H1 (cell line): ENCODE results near the gene SCG3. TPM values are rescaled to one million over a fixed set of nuclear protein-coding genes. Genes with fewer than 3 reads are reported as not detected.

Experiments
- CTCF ChIA-PET: fragments of 300-600 bp; sonication (Branson Sonifier 250); formaldehyde crosslinking; loops from one replicate; lab custom pipeline; 2021; ENCODE audit not compliant: partially characterized antibody; lab: Charles Lee
- POLR2A ChIA-PET: fragments of 300-600 bp; sonication (Branson Sonifier 250); formaldehyde crosslinking; loops from one replicate; lab custom pipeline; 2021; ENCODE audit warnings: inconsistent platforms; ENCODE audit not compliant: partially characterized antibody; lab: Charles Lee
- DNase-seq, 2 experiments: peaks; one replicate each; pipeline versions ENCODE4 v3.0.0 to v3.0.0-alpha.2; 2010 to 2022; ENCODE audit warnings: low spot score in 2 of 2, low read depth in 1 of 2, mixed read lengths in 1 of 2
- FAIRE-seq: peaks from 2 replicates; lab custom pipeline; 2011; peaks lifted over from hg19 to GRCh38; lab: Jason Lieb, UNC
- H2AFZ ChIP-seq: 2 replicates; pipeline ENCODE4 v1.8.1; 2012; ENCODE audit warnings: low read length, inconsistent platforms
- H2AK5ac ChIP-seq: 2 replicates; pipeline ENCODE4 v1.6.1; 2013; ENCODE audit warnings: low read depth, low read length
- H2BK120ac ChIP-seq: replicated peaks from 2 replicates; pipeline ENCODE3; 2013; ENCODE audit warnings: low read depth, low read length, inconsistent platforms
- H2BK12ac ChIP-seq: 2 replicates; pipeline ENCODE4 v1.6.1; 2013; ENCODE audit warnings: low read depth, low read length
- H2BK15ac ChIP-seq: 2 replicates; pipeline ENCODE4 v1.6.1; 2013; ENCODE audit warnings: low read length
- H2BK20ac ChIP-seq: 2 replicates; pipeline ENCODE4 v1.6.1; 2013; ENCODE audit warnings: low read length
- H2BK5ac ChIP-seq: 2 replicates; pipeline ENCODE4 v1.6.1; 2013; ENCODE audit warnings: low read depth, low read length
- H3K14ac ChIP-seq: 2 replicates; pipeline ENCODE4 v1.6.1; 2013; ENCODE audit warnings: inconsistent platforms; ENCODE audit not compliant: insufficient read length
- H3K18ac ChIP-seq: 2 replicates; pipeline ENCODE4 v1.6.1; 2013; ENCODE audit warnings: low read length; ENCODE audit errors: extremely low read depth
- H3K23ac ChIP-seq: 2 replicates; pipeline ENCODE4 v1.6.1; 2013; ENCODE audit warnings: inconsistent platforms; ENCODE audit not compliant: insufficient read length
- H3K23me2 ChIP-seq: 2 replicates; pipeline ENCODE4 v1.6.1; 2013; ENCODE audit warnings: low read depth, low read length
- H3K27ac ChIP-seq: 2 replicates; pipeline ENCODE4 v1.6.1; 2011; ENCODE audit warnings: low read depth, low read length, inconsistent platforms
- H3K27me3 ChIP-seq, 4 experiments: replicated peaks in 1 of 4; 1 replicate in 1 of 4; 2 replicates in 3 of 4; pipeline versions ENCODE4 v1.6.1 to v1.8.1; 2011 to 2013; ENCODE audit warnings: low read length in 3 of 4, mild to moderate bottlenecking in 3 of 4, inconsistent platforms in 2 of 4, mixed read lengths in 2 of 4, moderate library complexity in 1 of 4; ENCODE audit not compliant: control insufficient read depth in 3 of 4, insufficient read depth in 3 of 4; ENCODE audit errors: extremely low read depth in 1 of 4
- H3K36me3 ChIP-seq, 4 experiments: 2 replicates each; pipeline versions ENCODE4 v1.6.1 to v1.8.1; 2011 to 2013; ENCODE audit warnings: mild to moderate bottlenecking in 4 of 4, low read length in 3 of 4, moderate library complexity in 2 of 4, control low read depth in 1 of 4, inconsistent platforms in 1 of 4; ENCODE audit not compliant: insufficient read depth in 4 of 4, control insufficient read depth in 2 of 4
- H3K4ac ChIP-seq: replicated peaks from 2 replicates; pipeline ENCODE3; 2013; ENCODE audit warnings: low read length, low read depth, mixed read lengths, inconsistent platforms; ENCODE audit not compliant: insufficient read length
- H3K4me1 ChIP-seq, 4 experiments: replicated peaks in 1 of 4; 1 replicate in 1 of 4; 2 replicates in 3 of 4; pipeline versions ENCODE4 v1.6.1 to v1.8.1; 2011 to 2013; ENCODE audit warnings: low read length in 3 of 4, inconsistent platforms in 2 of 4, mixed read lengths in 1 of 4; ENCODE audit not compliant: insufficient read depth in 4 of 4, control insufficient read depth in 3 of 4
- H3K4me2 ChIP-seq, 2 experiments: 2 replicates each; pipeline versions ENCODE4 v1.6.1 to v1.8.1; 2011 to 2013; ENCODE audit warnings: low read depth in 2 of 2, low read length in 2 of 2, control low read depth in 1 of 2, inconsistent platforms in 1 of 2, mild to moderate bottlenecking in 1 of 2; ENCODE audit not compliant: insufficient read depth in 1 of 2
- H3K4me3 ChIP-seq, 4 experiments: fragments of 200-600, 300-600 bp in 1 of 4; sonication (generic), shearing (Covaris generic), sonication (Bioruptor Twin) in 1 of 4; 2 replicates each; pipeline versions ENCODE4 v1.5.1 to v1.8.1; 2011 to 2016; ENCODE audit warnings: low read length in 4 of 4, low read depth in 3 of 4, control low read depth in 2 of 4, inconsistent platforms in 2 of 4, mild to moderate bottlenecking in 2 of 4, mixed read lengths in 1 of 4, moderate library complexity in 1 of 4; ENCODE audit not compliant: insufficient read depth in 2 of 4; ENCODE audit errors: extremely low read depth in 1 of 4
- H3K56ac ChIP-seq: replicated peaks from 2 replicates; pipeline ENCODE3; 2013; ENCODE audit warnings: low read depth, mild to moderate bottlenecking, mixed read lengths, low read length, inconsistent platforms; ENCODE audit not compliant: insufficient read length
- H3K79me1 ChIP-seq: 2 replicates; pipeline ENCODE4 v1.6.1; 2013; ENCODE audit warnings: low read depth, low read length, control low read depth
- H3K79me2 ChIP-seq, 2 experiments: 2 replicates each; pipeline versions ENCODE4 v1.6.1 to v1.8.1; 2012 to 2013; ENCODE audit warnings: low read length in 2 of 2, mild to moderate bottlenecking in 2 of 2, inconsistent platforms in 1 of 2; ENCODE audit not compliant: insufficient read depth in 2 of 2, control insufficient read depth in 1 of 2
- H3K9ac ChIP-seq, 4 experiments: replicated peaks in 1 of 4; 1 replicate in 1 of 4; 2 replicates in 3 of 4; pipeline versions ENCODE4 v1.6.1 to v1.8.1; 2011 to 2013; ENCODE audit warnings: low read depth in 3 of 4, low read length in 3 of 4, control low read depth in 2 of 4, mild to moderate bottlenecking in 2 of 4, moderate library complexity in 2 of 4, inconsistent platforms in 1 of 4; ENCODE audit errors: extremely low read depth in 1 of 4
- H3K9me3 ChIP-seq, 2 experiments: 2 replicates each; pipeline versions ENCODE4 v1.6.1 to v1.8.1; 2012 to 2013; ENCODE audit warnings: mild to moderate bottlenecking in 2 of 2, moderate library complexity in 2 of 2, control low read depth in 1 of 2, inconsistent platforms in 1 of 2, low read depth in 1 of 2, low read length in 1 of 2, mixed read lengths in 1 of 2; ENCODE audit not compliant: insufficient read depth in 2 of 2
- H4K20me1 ChIP-seq, 2 experiments: replicated peaks in 1 of 2; 2 replicates each; pipeline versions ENCODE3 to v1.8.1; 2011 to 2013; ENCODE audit warnings: inconsistent platforms in 2 of 2, low read length in 2 of 2, mild to moderate bottlenecking in 1 of 2; ENCODE audit not compliant: insufficient read depth in 2 of 2, control insufficient read depth in 1 of 2
- H4K5ac ChIP-seq: 2 replicates; pipeline ENCODE4 v1.6.1; 2013; ENCODE audit warnings: low read length, low read depth, mixed read lengths, inconsistent platforms; ENCODE audit not compliant: insufficient read length
- H4K8ac ChIP-seq: 2 replicates; pipeline ENCODE4 v1.8.0; 2013; ENCODE audit warnings: mild to moderate bottlenecking, moderate library complexity, low read length, inconsistent platforms; ENCODE audit not compliant: insufficient read depth; ENCODE audit errors: extremely low read depth
- H4K91ac ChIP-seq: replicated peaks from 2 replicates; pipeline ENCODE3; 2013; ENCODE audit warnings: low read length, mixed read lengths, inconsistent platforms; ENCODE audit not compliant: insufficient read length
- CBX5 ChIP-seq: fragments of 300-800, 300-1000 bp; sonication (generic); IDR thresholded peaks from 2 replicates; pipeline ENCODE4 v1.7.1; 2016; ENCODE audit warnings: antibody characterized with exemption, low read length, low read depth
- CEBPB ChIP-seq: IDR thresholded peaks from 2 replicates; pipeline ENCODE4 v1.6.1; 2012; ENCODE audit warnings: low read depth, low read length
- CHD1 ChIP-seq: IDR thresholded peaks from 2 replicates; pipeline ENCODE4 v1.6.1; 2012; ENCODE audit warnings: low read depth, low read length, improper control_type of control experiment
- E2F6 ChIP-seq: IDR thresholded peaks from 2 replicates; pipeline ENCODE4 v1.6.1; 2012; ENCODE audit warnings: inconsistent platforms
- EZH2 ChIP-seq: fragments of 200-600 bp; sonication (generic); IDR thresholded peaks from 2 replicates; pipeline ENCODE4 v1.7.1; 2012; ENCODE audit warnings: low read depth, mild to moderate bottlenecking, moderate library complexity, low read length, inconsistent platforms; ENCODE audit not compliant: severe bottlenecking
- GTF2F1 ChIP-seq: IDR thresholded peaks from 2 replicates; pipeline ENCODE4 v1.6.1; 2012; ENCODE audit warnings: low read depth, low read length, improper control_type of control experiment, borderline replicate concordance
- RNF2 ChIP-seq: fragments of 200-900, 300-1000 bp; sonication (generic); IDR thresholded peaks from 2 replicates; pipeline ENCODE4 v1.7.1; 2016; ENCODE audit warnings: borderline replicate concordance, low read depth, mild to moderate bottlenecking, antibody characterized with exemption, low read length; ENCODE audit not compliant: poor library complexity, severe bottlenecking; ENCODE audit errors: missing control alignments
- SP1 ChIP-seq: IDR thresholded peaks from 2 replicates; pipeline ENCODE4 v1.6.1; 2011; ENCODE audit warnings: low read depth, low read length
- SUZ12 ChIP-seq: fragments of 200-600 bp; sonication (generic); IDR thresholded peaks from 2 replicates; pipeline ENCODE4 v1.6.1; 2012; ENCODE audit warnings: mild to moderate bottlenecking, inconsistent platforms, low read length, moderate library complexity, mixed read lengths
- TAF7 ChIP-seq: optimal IDR thresholded peaks from 2 replicates; pipeline ENCODE3; 2011; ENCODE audit warnings: low read depth, mild to moderate bottlenecking, inconsistent platforms, low read length, moderate library complexity, borderline replicate concordance
- TCF12 ChIP-seq: IDR thresholded peaks from 2 replicates; pipeline ENCODE4 v1.6.1; 2011; ENCODE audit warnings: low read depth, mild to moderate bottlenecking, low read length
- WGBS, 2 experiments: shearing (Covaris generic) in 1 of 2; methylation state at CpG; one replicate each; pipeline versions ENCODE4 v1.1.6 to v1.1.7; 2013 to 2015; ENCODE audit warnings: low lambda C conversion rate in 2 of 2, mixed read lengths in 2 of 2, inconsistent platforms in 1 of 2, low coverage in 1 of 2, missing lambda C conversion rate in 1 of 2; ENCODE audit not compliant: insufficient replicate concordance in 2 of 2, insufficient coverage in 1 of 2, insufficient read length in 1 of 2; ENCODE audit errors: extremely low coverage in 1 of 2, missing lambda C conversion rate in 1 of 2; 5-methylcytosine and 5-hydroxymethylcytosine counted together
- polyA plus RNA-seq, 7 experiments: library from polyadenylated mRNA; depleted of rRNA in 3 of 7; stranded (reverse) in 5 of 7; unstranded in 2 of 7; fragments of >200 nt in 5 of 7; fragments of 200-250 nt in 2 of 7; gene quantifications; 1 replicate in 5 of 7; 2 replicates in 1 of 7; 4 replicates in 1 of 7; pipeline versions ENCODE4 v1.2.1 to v1.2.3, GENCODE V29; 2011 to 2013; ENCODE audit warnings: missing spikeins in 2 of 7, mixed read lengths in 2 of 7
- total RNA-seq: library from RNA; stranded (reverse); fragmentation: NEBNext Ultra II Directional; extraction: Animal tissue kit (Norgen Biotek cat#: 25700); gene quantifications from 2 replicates; pipeline ENCODE4 v1.2.1, GENCODE V29; 2021

SCG3 gene
- total and polyA plus RNA-seq, 2 of the 8 experiments (the other 6 are each of a cell fraction or from before 2014, with no cell fraction given) = 5.2 to 45.9 TPM

DNA sequence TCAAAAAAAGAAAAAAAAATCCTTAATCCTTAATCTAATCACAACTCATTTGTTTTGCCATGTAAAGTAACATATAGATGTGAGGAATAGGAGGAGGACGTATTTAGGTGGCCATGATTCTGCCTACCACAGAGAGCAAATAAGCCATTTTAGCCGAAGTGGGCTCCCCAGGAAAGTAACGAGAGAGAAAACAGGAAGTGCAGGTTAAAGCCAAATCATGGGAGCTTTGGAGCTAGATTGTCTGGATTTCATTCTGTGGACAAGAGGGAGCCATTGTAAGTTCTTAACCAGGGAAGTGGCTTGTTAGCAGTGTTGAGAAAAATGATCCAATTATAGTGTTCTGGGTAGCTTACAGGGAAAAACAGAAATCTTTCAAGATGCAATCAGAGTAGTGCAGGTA, 79.5 kb downstream of the SCG3 start:
- Histone ChIP-seq H3K14ac (no peak overlapping the region), H3K27me3 (no peaks in the 10 kb centered on the region), H3K23ac (no peak overlapping the region), H3K4me1 (no peaks in the 10 kb centered on the region), H2AK5ac (no peak overlapping the region), H4K91ac (no peak overlapping the region), H2BK5ac (no peak overlapping the region), H3K79me1 (no peaks in the 10 kb centered on the region), H3K4me3 (no peak overlapping the region), H3K18ac (no peak overlapping the region), H4K20me1 (peaks cover 0 to 2% of the 10 kb centered on the region in 2 experiments), H3K4ac (no peak overlapping the region), H2BK15ac (no peak overlapping the region), H3K79me2 (no peaks in the 10 kb centered on the region), H3K56ac (no peak overlapping the region), H3K4me2 (no peak overlapping the region), H2BK12ac (no peak overlapping the region), H3K9me3 (no peaks in the 10 kb centered on the region), H2BK20ac (no peak overlapping the region), H4K5ac (no peak overlapping the region), H2AFZ (no peak overlapping the region), H4K8ac (no peak overlapping the region), H3K27ac (no peak overlapping the region), H3K36me3 (no peaks in the 10 kb centered on the region), H3K23me2 (no peaks in the 10 kb centered on the region), H3K9ac (no peak overlapping the region), H2BK120ac (no peak overlapping the region)
- FAIRE-seq (no peak), DNase-seq (no peak)
- ChIA-PET POLR2A (no interaction called here), CTCF (interaction anchor here (0.9 to 4.4 kb wide), 6 partner anchors 8 to 114 kb away, joined by 3 to 32 read pairs (median 4); no protein-coding TSS in a partner anchor)
- TF ChIP-seq GTF2F1 = no peak
- no peak for TF ChIP-seq TAF7
- no peak for TF ChIP-seq CBX5
- TF ChIP-seq EZH2 = no peak
- TF ChIP-seq RNF2 = no peak
- TF ChIP-seq CHD1 = no peak
- no peak for TF ChIP-seq CEBPB
- no peak for TF ChIP-seq TCF12
- no peak for TF ChIP-seq E2F6
- TF ChIP-seq SP1 = no peak
- no peak for TF ChIP-seq SUZ12
- 81% methylated on average over 3 of the region's 3 CpGs; no CpG with 5 or more reads in 1 of the 2 experiments for WGBS, 2 experiments
